ENCODE data around the gene TMEM245. TPM values are rescaled to one million over a fixed set of nuclear protein-coding genes. Genes with fewer than 3 reads are reported as not detected.

TMEM245 gene
- total and polyA plus RNA-seq, 10 of the 15 experiments (the other 5 are each of a cell fraction or from before 2014, with no cell fraction given), result 7.4 to 36.1 (median 19.0) TPM

DNA sequence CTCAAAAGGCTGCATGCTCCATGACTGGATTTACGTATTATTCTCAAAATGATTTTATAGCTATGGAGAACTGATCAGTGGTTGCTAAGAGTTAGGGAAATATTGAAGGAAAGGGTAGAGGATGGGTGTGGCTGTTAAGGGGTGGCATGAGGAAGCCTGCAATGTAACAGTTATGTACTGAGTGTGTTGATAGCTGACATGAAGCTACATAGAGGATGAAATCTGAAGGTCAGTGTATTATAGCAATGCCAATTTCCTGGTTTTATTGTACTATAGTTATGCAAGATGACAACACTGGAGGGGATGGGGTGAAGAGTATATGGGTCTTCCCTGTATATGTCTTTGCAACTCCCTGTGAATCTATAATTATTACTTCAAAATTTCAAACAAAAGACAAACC is 51.0 kb downstream of the TMEM245 start:
- SMC1A ChIA-PET (ENCODE audit: uncharacterized antibody, unreplicated experiment), result interaction anchor here (1.5 kb wide), 1 partner anchor 35 kb away, joined by 3 read pairs; no protein-coding TSS in a partner anchor
- DNase-seq (ENCODE audit: low read depth, low spot score) (no peak), FAIRE-seq (no peak), ATAC-seq (no peak)
- Histone ChIP-seq H3K4me2 (ENCODE audit: control insufficient read depth, insufficient read depth) (no peak overlapping the region), H3K27me3 (replicated peaks in 1 of 2; ENCODE audit: control insufficient read depth in 2 of 2, insufficient read depth in 2 of 2, low read length in 1 of 2) (no peaks in the 10 kb centered on the region), H3K36me3 (ENCODE audit: control insufficient read depth in 2 of 2, insufficient read depth in 2 of 2, low read length in 1 of 2) (peaks cover 0 to 18% of the 10 kb centered on the region in 2 experiments; a peak in 3 of 4 replicates), H3K4me3 (no peak overlapping the region), H3K79me2 (ENCODE audit: control insufficient read depth, insufficient read depth, low read length) (no peaks in the 10 kb centered on the region), H3K9ac (ENCODE audit: control insufficient read depth, insufficient read depth, low read length) (no peak overlapping the region), H3K27ac (ENCODE audit: control insufficient read depth, insufficient read depth) (no peak overlapping the region), H2AFZ (ENCODE audit: control insufficient read depth, low read depth, low read length) (no peak overlapping the region), H3K9me3 (replicated peaks; ENCODE audit: control insufficient read depth, insufficient read depth, low read length) (no peaks in the 10 kb centered on the region), H4K20me1 (ENCODE audit: control insufficient read depth, insufficient read depth) (no peaks in the 10 kb centered on the region), H3K4me1 (ENCODE audit: control insufficient read depth, insufficient read depth, low read length) (no peaks in the 10 kb centered on the region)
- intact Hi-C loops (cut with micrococcal nuclease; ENCODE audit: unreplicated experiment) (no loop called here), in situ Hi-C loops (cut with MboI) (no loop called here)
- RAD21 ChIA-PET (ENCODE audit: unreplicated experiment), result no interaction called here
- CTCF ChIA-PET, result no interaction called here
- 100% methylated on average over 1 of the region's 1 CpG for WGBS (ENCODE audit: insufficient coverage, insufficient replicate concordance, low lambda C conversion rate, missing lambda C conversion rate)
- no TSS peak for BruUV-seq (replicated peaks)
- no peak for TF ChIP-seq LARP7 (IDR thresholded peaks at IDR 0.05)
- POLR2A ChIA-PET, result no interaction called here

DNA sequence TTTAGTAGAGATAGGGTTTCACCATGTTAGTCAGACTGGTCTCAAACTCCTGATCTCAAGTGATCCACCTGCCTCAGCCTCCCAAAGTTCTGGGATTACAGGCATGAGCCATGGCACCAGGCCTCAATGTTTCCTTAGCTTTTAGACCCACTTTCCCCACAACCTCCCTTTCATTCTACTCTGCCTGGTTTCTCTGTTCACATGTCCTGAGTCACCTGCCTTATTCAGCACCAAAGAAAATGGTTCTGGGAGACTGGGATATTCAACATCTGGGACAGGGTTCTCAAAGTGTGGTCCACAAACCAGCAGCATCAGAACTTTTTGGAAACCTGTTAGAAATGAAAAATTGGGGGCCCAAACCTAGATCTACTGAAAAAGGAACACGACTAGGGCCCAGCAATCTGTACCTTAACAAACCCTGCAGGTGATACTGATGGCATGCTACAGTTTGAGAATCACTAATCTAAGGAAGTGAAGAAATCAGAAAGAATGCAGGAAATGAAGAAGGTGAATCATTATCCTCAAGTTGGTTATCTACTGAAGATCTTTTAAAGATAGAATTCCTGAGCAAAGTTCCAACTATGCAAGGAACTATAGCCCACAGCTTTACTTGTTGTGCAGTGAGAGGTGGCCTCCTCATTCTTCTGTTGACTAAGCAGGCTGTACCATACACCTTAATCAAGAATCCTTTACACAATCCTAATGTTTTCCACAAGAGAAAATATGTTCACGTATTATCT is 54.6 kb downstream of the TMEM245 start:
- Histone ChIP-seq H3K9ac (ENCODE audit: control insufficient read depth, insufficient read depth, low read length) (no peak overlapping the region), H3K79me2 (ENCODE audit: control insufficient read depth, insufficient read depth, low read length) (no peaks in the 10 kb centered on the region), H2AFZ (ENCODE audit: control insufficient read depth, low read depth, low read length) (no peak overlapping the region), H3K9me3 (replicated peaks; ENCODE audit: control insufficient read depth, insufficient read depth, low read length) (no peaks in the 10 kb centered on the region), H3K4me2 (ENCODE audit: control insufficient read depth, insufficient read depth) (no peak overlapping the region), H3K27ac (ENCODE audit: control insufficient read depth, insufficient read depth) (no peak overlapping the region), H3K4me1 (ENCODE audit: control insufficient read depth, insufficient read depth, low read length) (no peaks in the 10 kb centered on the region), H3K27me3 (replicated peaks in 1 of 2; ENCODE audit: control insufficient read depth in 2 of 2, insufficient read depth in 2 of 2, low read length in 1 of 2) (no peaks in the 10 kb centered on the region), H4K20me1 (ENCODE audit: control insufficient read depth, insufficient read depth) (no peaks in the 10 kb centered on the region), H3K36me3 (ENCODE audit: control insufficient read depth in 2 of 2, insufficient read depth in 2 of 2, low read length in 1 of 2) (peaks cover 0 to 17% of the 10 kb centered on the region in 2 experiments; a peak in 3 of 4 replicates), H3K4me3 (no peak overlapping the region)
- 96% methylated on average over 2 of the region's 2 CpGs for WGBS (ENCODE audit: insufficient coverage, insufficient replicate concordance, low lambda C conversion rate, missing lambda C conversion rate)
- ATAC-seq (no peak), DNase-seq (ENCODE audit: low read depth, low spot score) (no peak), FAIRE-seq (no peak)
- SMC1A ChIA-PET (ENCODE audit: uncharacterized antibody, unreplicated experiment), result interaction anchor here (0.6 kb wide), 1 partner anchor 972 kb away, joined by 3 read pairs; no protein-coding TSS in a partner anchor
- CTCF ChIA-PET, result no interaction called here
- intact Hi-C loops (cut with micrococcal nuclease; ENCODE audit: unreplicated experiment), result no loop called here
- POLR2A ChIA-PET, result no interaction called here
- RAD21 ChIA-PET (ENCODE audit: unreplicated experiment), result no interaction called here
- in situ Hi-C loops (cut with MboI), result no loop called here
- no TSS peak for BruUV-seq (replicated peaks)
- TF ChIP-seq POU2F2 (IDR thresholded peaks at IDR 0.05; ENCODE audit: borderline replicate concordance, low read depth, low read length) (no peak), RCOR1 (conservative IDR thresholded peaks at IDR 0.05; ENCODE audit: low read depth, low read length) (no peak), PAX8 (IDR thresholded peaks at IDR 0.05) (no peak), CBX5 (IDR thresholded peaks at IDR 0.05; ENCODE audit: low read depth) (no peak), ELK1 (IDR thresholded peaks at IDR 0.05; ENCODE audit: low read depth, low read length) (no peak), CBFB (IDR thresholded peaks at IDR 0.05; ENCODE audit: low read depth) (no peak), BMI1 (IDR thresholded peaks at IDR 0.05; ENCODE audit: borderline replicate concordance) (no peak), JUND (IDR thresholded peaks at IDR 0.05; ENCODE audit: low read depth, low read length) (no peak), DPF2 (IDR thresholded peaks at IDR 0.05) (no peak)
